ENCODE measurements around the gene GTF2E1.

DNA sequence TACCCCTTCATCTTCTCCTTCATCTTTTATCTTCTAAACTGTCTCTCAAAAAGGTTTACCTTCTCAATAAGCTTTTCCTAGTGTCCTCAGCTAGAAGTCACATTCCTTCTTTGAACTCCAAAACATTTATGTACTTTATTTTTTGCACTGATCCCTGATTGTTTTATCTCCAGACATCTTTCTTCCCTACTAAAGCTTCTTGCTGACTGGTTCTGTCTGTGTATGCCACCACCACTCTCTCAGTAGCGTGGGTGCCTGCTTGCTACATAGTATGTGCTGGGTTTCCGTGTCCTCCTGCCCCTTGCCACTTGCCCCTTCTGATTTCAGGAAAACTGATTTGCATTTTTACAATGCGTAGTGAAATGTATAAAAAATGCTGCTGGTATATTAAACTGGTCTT is 24.0 kb downstream of the GTF2E1 start:
- TF ChIP-seq, protein P1, sequence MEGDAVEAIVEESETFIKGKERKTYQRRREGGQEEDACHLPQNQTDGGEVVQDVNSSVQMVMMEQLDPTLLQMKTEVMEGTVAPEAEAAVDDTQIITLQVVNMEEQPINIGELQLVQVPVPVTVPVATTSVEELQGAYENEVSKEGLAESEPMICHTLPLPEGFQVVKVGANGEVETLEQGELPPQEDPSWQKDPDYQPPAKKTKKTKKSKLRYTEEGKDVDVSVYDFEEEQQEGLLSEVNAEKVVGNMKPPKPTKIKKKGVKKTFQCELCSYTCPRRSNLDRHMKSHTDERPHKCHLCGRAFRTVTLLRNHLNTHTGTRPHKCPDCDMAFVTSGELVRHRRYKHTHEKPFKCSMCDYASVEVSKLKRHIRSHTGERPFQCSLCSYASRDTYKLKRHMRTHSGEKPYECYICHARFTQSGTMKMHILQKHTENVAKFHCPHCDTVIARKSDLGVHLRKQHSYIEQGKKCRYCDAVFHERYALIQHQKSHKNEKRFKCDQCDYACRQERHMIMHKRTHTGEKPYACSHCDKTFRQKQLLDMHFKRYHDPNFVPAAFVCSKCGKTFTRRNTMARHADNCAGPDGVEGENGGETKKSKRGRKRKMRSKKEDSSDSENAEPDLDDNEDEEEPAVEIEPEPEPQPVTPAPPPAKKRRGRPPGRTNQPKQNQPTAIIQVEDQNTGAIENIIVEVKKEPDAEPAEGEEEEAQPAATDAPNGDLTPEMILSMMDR (IDR thresholded peaks at IDR 0.05 in 8 of 11, conservative IDR thresholded peaks at IDR 0.05 in 3 of 11) = no peak
- no peak for TF ChIP-seq POLR2AphosphoS5 (IDR thresholded peaks at IDR 0.05)
- TF ChIP-seq POLR2A (IDR thresholded peaks at IDR 0.05) = no peak

Data from spleen (tissue), 7 donors.